Measurements from ENCODE around the gene ZNF778. TPM values are rescaled to one million over a fixed set of nuclear protein-coding genes. Genes with fewer than 3 reads are reported as not detected.

ZNF778 gene
- total and polyA plus RNA-seq, 2 of the 13 experiments (the other 11 are each of a cell fraction or from before 2014, with no cell fraction given): 3.8 to 7.2 TPM

- TF ChIP-seq ZNF740 (CRISPR knock-in tag; IDR thresholded peaks at IDR 0.05): peak; percentile 80; the same call in 1 of the 2 replicates
- TF ChIP-seq AKNA (CRISPR knock-in tag; IDR thresholded peaks at IDR 0.05; ENCODE audit: borderline replicate concordance): no peak
- TF ChIP-seq CHD2 (IDR thresholded peaks at IDR 0.05; ENCODE audit: low read depth, low read length): no peak
- no peak for TF ChIP-seq CCAR2 (optimal IDR thresholded peaks at IDR 0.05; ENCODE audit: low read depth, low read length)
- no peak for TF ChIP-seq SUZ12 (IDR thresholded peaks at IDR 0.05; ENCODE audit: low read depth, low read length)
- TF ChIP-seq, protein P1, sequence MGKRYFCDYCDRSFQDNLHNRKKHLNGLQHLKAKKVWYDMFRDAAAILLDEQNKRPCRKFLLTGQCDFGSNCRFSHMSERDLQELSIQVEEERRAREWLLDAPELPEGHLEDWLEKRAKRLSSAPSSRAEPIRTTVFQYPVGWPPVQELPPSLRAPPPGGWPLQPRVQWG (CRISPR knock-in tag; IDR thresholded peaks at IDR 0.05; ENCODE audit: borderline replicate concordance, low read depth): no peak
- TF ChIP-seq ZNF761 (CRISPR knock-in tag; conservative IDR thresholded peaks at IDR 0.05): 0 out of 2 replicates have a peak, but pooled peaks have one; percentile 40
- TF ChIP-seq NFKB2 (CRISPR knock-in tag; IDR thresholded peaks at IDR 0.05; ENCODE audit: borderline replicate concordance): peak; percentile 97; the same call in 1 of the 2 replicates
- no peak for TF ChIP-seq GPN1 (CRISPR knock-in tag; IDR thresholded peaks at IDR 0.05; ENCODE audit: borderline replicate concordance)
- peak; percentile 54; the same call in 1 of the 2 replicates for TF ChIP-seq NCOA1 (CRISPR knock-in tag; IDR thresholded peaks at IDR 0.05)
- 0 out of 2 replicates have a peak, but pooled peaks have one; percentile 61 for TF ChIP-seq MIER2 (CRISPR knock-in tag; IDR thresholded peaks at IDR 0.05)
- TF ChIP-seq, protein P2, sequence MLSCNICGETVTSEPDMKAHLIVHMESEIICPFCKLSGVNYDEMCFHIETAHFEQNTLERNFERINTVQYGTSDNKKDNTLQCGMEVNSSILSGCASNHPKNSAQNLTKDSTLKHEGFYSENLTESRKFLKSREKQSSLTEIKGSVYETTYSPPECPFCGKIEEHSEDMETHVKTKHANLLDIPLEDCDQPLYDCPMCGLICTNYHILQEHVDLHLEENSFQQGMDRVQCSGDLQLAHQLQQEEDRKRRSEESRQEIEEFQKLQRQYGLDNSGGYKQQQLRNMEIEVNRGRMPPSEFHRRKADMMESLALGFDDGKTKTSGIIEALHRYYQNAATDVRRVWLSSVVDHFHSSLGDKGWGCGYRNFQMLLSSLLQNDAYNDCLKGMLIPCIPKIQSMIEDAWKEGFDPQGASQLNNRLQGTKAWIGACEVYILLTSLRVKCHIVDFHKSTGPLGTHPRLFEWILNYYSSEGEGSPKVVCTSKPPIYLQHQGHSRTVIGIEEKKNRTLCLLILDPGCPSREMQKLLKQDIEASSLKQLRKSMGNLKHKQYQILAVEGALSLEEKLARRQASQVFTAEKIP (CRISPR knock-in tag; IDR thresholded peaks at IDR 0.05; ENCODE audit: borderline replicate concordance): no peak
- TF ChIP-seq ZNF747 (CRISPR knock-in tag; IDR thresholded peaks at IDR 0.05; ENCODE audit: borderline replicate concordance): peak; percentile 93
- peak; percentile 98 for TF ChIP-seq HNRNPK (IDR thresholded peaks at IDR 0.05; ENCODE audit: low read depth, low read length, poor library complexity, severe bottlenecking)
- peak; percentile 49 for TF ChIP-seq HNRNPLL (IDR thresholded peaks at IDR 0.05; ENCODE audit: low read depth, low read length, poor library complexity, severe bottlenecking)
- TF ChIP-seq FOXO1 (CRISPR knock-in tag; IDR thresholded peaks at IDR 0.05): peak; percentile 59
- TF ChIP-seq ZBTB7B (CRISPR knock-in tag; IDR thresholded peaks at IDR 0.05): peak; percentile 79; the same call in 1 of the 2 replicates
- no peak for TF ChIP-seq ARID2 (CRISPR knock-in tag; IDR thresholded peaks at IDR 0.05; ENCODE audit: borderline replicate concordance)
- no peak for TF ChIP-seq TAF15 (IDR thresholded peaks at IDR 0.05; ENCODE audit: low read depth, low read length, poor library complexity, severe bottlenecking)
Observed at GRCh38 chr16:89241187-89242007, 23.9 kb downstream of the ZNF778 start (continued).

Measured in HepG2 (cell line).